GM13977 (cell line): ENCODE measurements around the gene TRAF3IP1.
"Not testable (repeated sequence)": the region's sequence is repeated elsewhere in the genome, so short reads cannot be mapped to it uniquely, and the experiment has no call there.

Experiments
- DNase-seq: peaks from one replicate; pipeline ENCODE4 v3.0.0; 2012; ENCODE audit warnings: low spot score
- in situ Hi-C: fragments of 300-500 bp; cut with MboI; formaldehyde crosslinking; loops from one replicate; pipeline ENCODE4 v1.12.0; 2022; ENCODE audit warnings: low sequenced_read_pairs, low pct_unique_long_range_greater_than_20kb, mixed read lengths, inconsistent platforms; ENCODE audit not compliant: unreplicated experiment
- TF ChIP-seq, protein P1 (sequence below): IDR thresholded peaks from 2 replicates; pipeline ENCODE4 v1.5.1; 2012; ENCODE audit warnings: mild to moderate bottlenecking, control low read depth; ENCODE audit not compliant: insufficient read depth; ENCODE audit errors: extremely low read depth, missing control alignments

Gene TRAF3IP1

DNA sequence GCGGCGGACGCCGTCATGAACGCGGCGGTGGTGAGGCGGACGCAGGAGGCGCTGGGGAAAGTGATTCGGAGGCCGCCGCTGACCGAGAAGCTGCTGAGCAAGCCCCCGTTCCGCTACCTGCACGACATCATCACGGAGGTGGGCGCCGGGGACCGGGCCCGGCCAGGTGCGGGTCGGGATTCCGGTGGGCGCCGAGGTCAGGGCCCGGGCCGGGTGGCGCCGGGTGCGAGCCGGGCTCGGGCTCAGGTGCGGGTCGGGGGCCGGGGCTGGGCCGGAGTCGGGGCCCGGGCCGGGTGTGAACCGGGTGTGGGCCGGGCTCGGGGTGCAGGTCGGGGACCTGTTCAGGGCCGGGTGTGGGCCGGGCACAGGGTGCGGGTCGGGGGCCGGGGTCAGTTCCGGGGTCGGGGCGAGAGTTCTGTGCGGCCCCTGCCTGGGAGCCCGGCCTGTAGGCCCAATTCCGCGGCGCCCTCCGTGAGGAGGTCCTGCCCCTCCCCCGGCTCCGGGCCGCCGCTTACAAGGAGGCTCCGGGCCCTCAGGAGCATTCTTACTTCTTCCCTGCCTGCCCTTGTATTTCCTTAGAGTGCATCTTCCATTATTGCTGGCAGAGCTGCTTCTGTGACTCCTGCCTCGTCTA lies 447 bp downstream of the TRAF3IP1 start:
- in situ Hi-C loops: no loop called here
- TF ChIP-seq, protein P1, sequence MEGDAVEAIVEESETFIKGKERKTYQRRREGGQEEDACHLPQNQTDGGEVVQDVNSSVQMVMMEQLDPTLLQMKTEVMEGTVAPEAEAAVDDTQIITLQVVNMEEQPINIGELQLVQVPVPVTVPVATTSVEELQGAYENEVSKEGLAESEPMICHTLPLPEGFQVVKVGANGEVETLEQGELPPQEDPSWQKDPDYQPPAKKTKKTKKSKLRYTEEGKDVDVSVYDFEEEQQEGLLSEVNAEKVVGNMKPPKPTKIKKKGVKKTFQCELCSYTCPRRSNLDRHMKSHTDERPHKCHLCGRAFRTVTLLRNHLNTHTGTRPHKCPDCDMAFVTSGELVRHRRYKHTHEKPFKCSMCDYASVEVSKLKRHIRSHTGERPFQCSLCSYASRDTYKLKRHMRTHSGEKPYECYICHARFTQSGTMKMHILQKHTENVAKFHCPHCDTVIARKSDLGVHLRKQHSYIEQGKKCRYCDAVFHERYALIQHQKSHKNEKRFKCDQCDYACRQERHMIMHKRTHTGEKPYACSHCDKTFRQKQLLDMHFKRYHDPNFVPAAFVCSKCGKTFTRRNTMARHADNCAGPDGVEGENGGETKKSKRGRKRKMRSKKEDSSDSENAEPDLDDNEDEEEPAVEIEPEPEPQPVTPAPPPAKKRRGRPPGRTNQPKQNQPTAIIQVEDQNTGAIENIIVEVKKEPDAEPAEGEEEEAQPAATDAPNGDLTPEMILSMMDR: no peak
- DNase-seq: peak; percentile 36

DNA sequence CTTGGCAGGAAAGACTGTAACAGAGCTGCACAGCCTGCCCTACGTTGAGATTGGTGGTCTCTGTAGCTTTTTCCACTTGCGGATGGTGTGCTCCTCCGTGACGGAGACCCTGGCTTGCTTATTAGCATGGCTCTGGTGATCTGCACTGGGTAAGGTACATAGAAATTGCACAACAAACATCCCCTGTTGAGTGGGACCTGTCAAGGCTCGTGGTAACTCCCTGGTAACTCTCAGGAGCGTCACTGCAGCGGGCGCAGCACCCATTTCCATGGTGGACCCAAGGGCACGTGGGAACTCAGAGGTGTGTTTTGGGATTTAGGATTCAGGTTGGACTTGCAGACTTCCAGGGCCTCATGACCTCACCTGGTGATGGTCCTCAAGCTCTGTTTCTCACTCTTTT lies 1.1 kb downstream of the TRAF3IP1 start:
- in situ Hi-C loops: no loop called here
- TF ChIP-seq, protein P1: no peak
- DNase-seq: no peak

DNA sequence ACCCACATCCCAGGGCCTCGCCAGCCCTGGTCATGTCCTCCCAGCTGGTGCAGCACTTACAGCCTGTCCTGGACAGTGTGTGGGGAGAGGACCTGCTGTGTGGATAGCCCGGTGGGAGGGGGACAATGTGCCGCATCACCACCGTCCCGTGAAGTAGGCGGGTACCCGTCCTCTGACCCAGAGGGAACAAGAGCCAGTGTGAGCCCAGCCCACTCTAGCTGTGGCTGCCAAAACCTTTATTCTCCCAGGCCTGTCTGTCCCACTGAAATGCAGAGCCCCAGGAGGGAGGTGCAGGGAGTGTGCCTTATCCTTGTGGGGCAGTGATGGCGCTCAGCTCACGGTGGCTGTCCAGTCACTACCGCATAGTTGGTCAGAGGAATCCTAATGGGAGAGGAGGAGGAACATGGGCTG lies 1.7 kb downstream of the TRAF3IP1 start:
- TF ChIP-seq, protein P1: no peak
- in situ Hi-C loops: no loop called here
- no peak for DNase-seq

DNA sequence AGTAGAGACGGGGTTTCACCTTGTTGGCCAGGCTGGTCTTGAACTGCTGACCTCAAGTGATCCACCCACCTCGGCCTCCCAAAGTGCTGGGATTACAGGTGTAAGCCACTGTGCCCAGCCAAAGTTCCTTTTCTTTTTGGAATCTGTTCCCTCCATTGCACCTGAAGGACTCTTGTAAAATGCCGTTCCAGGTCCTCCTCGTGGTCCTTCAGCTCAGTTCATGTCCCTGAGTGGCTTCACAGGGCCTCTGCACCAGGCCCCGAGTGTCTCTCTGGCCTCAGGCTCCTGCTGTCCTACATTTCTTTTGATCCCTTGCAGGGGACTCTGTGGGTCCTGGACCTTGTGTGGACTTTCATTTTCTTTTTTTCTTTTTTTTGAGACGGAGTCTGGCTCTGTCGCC lies 3.9 kb downstream of the TRAF3IP1 start:
- in situ Hi-C loops, DNase-seq: not testable (repeated sequence)

DNA sequence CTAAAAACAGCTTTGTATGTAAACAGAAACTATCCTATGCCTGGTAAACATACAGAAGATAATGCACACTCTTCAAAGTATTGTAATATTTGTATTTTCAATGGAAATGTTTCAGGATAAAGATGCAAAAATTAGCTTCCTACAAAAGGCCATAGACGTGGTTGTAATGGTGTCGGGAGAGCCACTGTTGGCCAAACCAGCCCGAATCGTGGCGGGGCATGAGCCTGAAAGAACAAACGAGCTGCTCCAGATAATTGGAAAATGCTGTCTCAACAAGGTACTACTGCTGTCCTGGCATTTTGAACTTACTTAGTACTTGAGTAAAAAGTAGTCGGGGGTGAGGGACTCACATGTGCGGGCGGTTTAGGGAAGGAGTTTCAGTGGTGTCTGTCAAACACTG lies 5.4 kb downstream of the TRAF3IP1 start:
- TF ChIP-seq, protein P1: no peak
- no peak for DNase-seq
- in situ Hi-C loops: no loop called here

DNA sequence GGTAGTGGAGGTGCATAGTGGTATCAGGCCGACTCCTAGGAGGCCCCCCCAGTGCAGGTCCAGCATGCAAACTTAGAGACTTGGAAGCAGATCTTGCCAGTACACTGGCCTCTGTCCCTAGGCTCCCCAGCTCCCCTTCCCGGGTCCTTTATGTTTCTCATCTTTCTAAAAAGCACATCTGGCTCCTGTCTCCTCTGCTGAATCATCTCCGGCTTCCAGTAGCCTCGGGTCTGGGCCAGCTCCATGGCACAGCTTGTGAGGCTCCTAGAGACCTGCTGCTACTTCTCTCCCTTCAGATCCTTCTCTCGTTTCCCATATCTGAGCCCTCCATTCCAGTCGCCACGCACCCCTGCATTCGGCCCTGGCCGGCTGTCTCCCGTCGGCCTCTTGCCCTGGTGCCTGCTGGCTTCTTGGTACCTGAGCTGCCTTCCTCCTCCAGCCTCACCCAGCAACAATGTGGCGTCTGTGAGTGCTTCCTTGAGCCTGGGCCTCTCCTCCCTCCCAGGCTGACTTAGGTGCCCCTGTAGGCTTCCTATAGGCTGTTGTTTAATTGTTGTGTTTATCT lies 6.6 kb downstream of the TRAF3IP1 start:
- DNase-seq: no peak
- TF ChIP-seq, protein P1: no peak
- in situ Hi-C loops: no loop called here

DNA sequence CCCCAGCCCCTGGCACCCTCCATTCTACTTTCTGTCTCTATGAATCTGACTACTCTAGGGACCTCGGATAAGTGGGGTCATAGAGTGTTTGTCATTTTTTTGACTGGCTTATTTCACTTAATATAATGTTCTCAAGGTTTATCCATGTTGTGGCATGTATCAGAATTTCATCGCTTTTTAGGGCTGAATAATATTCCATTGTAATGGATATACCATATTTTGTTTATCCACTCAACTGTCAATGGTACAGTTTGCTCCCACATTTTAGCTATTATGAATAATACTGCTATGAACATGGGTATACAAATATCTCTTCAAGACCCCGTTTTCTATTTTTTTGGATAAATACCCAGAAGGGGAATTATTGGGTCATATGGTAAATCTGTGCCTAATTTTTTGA lies 7.4 kb downstream of the TRAF3IP1 start:
- in situ Hi-C loops: no loop called here
- TF ChIP-seq, protein P1: no peak
- DNase-seq: no peak
